Measurements from ENCODE around the gene KLHL4.
"Not testable (repeated sequence)": the region's sequence is repeated elsewhere in the genome, so short reads cannot be mapped to it uniquely, and the experiment has no call there.

The KLHL4 gene

GRCh38 chrX:87687703-87688102 lies 170.1 kb downstream of the KLHL4 start:
- no peaks in the 10 kb centered on the region for H3K9me3 ChIP-seq (ENCODE audit: low read length)

GRCh38 chrX:87688113-87688748 lies 170.6 kb downstream of the KLHL4 start:
- not testable (repeated sequence) for H3K27me3 ChIP-seq (ENCODE audit: insufficient read depth, low read length); H2AFZ ChIP-seq (ENCODE audit: low read depth, low read length); H3K36me3 ChIP-seq (ENCODE audit: insufficient read depth, low read length); H3K9me3 ChIP-seq (ENCODE audit: low read length); H3K4me3 ChIP-seq (ENCODE audit: low read length); H3K4me1 ChIP-seq (ENCODE audit: insufficient read depth, low read length)

More at GRCh38 chrX:87687703-87688102, 170.1 kb downstream of the KLHL4 start:
- H3K4me1 ChIP-seq (ENCODE audit: insufficient read depth, low read length), result no peaks in the 10 kb centered on the region
- H3K4me3 ChIP-seq (ENCODE audit: low read length), result no peak overlapping the region
- H3K27me3 ChIP-seq (ENCODE audit: insufficient read depth, low read length), result no peaks in the 10 kb centered on the region
- H2AFZ ChIP-seq (ENCODE audit: low read depth, low read length), result no peak overlapping the region
- no peaks in the 10 kb centered on the region for H3K36me3 ChIP-seq (ENCODE audit: insufficient read depth, low read length)

- H3K4me1 ChIP-seq (ENCODE audit: insufficient read depth, low read length); H3K27me3 ChIP-seq (ENCODE audit: insufficient read depth, low read length); H3K4me3 ChIP-seq (ENCODE audit: low read length); H3K36me3 ChIP-seq (ENCODE audit: insufficient read depth, low read length); H3K9me3 ChIP-seq (ENCODE audit: low read length); H2AFZ ChIP-seq (ENCODE audit: low read depth, low read length): not testable (repeated sequence)
Measured at GRCh38 chrX:87689218-87689617, 171.6 kb downstream of the KLHL4 start.

GRCh38 chrX:87693204-87693603 lies 175.6 kb downstream of the KLHL4 start:
- Histone ChIP-seq H3K27me3 (ENCODE audit: insufficient read depth, low read length) (no peaks in the 10 kb centered on the region), H3K36me3 (ENCODE audit: insufficient read depth, low read length) (no peaks in the 10 kb centered on the region), H3K4me1 (ENCODE audit: insufficient read depth, low read length) (no peaks in the 10 kb centered on the region)

GRCh38 chrX:87697409-87697808 lies 179.8 kb downstream of the KLHL4 start:
- Histone ChIP-seq H3K4me1 (ENCODE audit: insufficient read depth, low read length) (no peaks in the 10 kb centered on the region), H3K36me3 (ENCODE audit: insufficient read depth, low read length) (no peaks in the 10 kb centered on the region), H3K9me3 (ENCODE audit: low read length) (no peaks in the 10 kb centered on the region), H3K4me3 (ENCODE audit: low read length) (no peak overlapping the region), H3K27me3 (ENCODE audit: insufficient read depth, low read length) (no peaks in the 10 kb centered on the region), H2AFZ (ENCODE audit: low read depth, low read length) (no peak overlapping the region)

More at GRCh38 chrX:87693204-87693603, 175.6 kb downstream of the KLHL4 start:
- no peak overlapping the region for H3K4me3 ChIP-seq (ENCODE audit: low read length)
- no peaks in the 10 kb centered on the region for H3K9me3 ChIP-seq (ENCODE audit: low read length)
- H2AFZ ChIP-seq (ENCODE audit: low read depth, low read length), result no peak overlapping the region

GRCh38 chrX:87702795-87703194 lies 185.2 kb downstream of the KLHL4 start:
- no peaks in the 10 kb centered on the region for H3K4me1 ChIP-seq (ENCODE audit: insufficient read depth, low read length)
- H3K9me3 ChIP-seq (ENCODE audit: low read length), result no peaks in the 10 kb centered on the region
- H2AFZ ChIP-seq (ENCODE audit: low read depth, low read length), result no peak overlapping the region
- no peak overlapping the region for H3K4me3 ChIP-seq (ENCODE audit: low read length)
- no peaks in the 10 kb centered on the region for H3K27me3 ChIP-seq (ENCODE audit: insufficient read depth, low read length)
- no peaks in the 10 kb centered on the region for H3K36me3 ChIP-seq (ENCODE audit: insufficient read depth, low read length)

GRCh38 chrX:87703469-87703868 lies 185.9 kb downstream of the KLHL4 start:
- H3K9me3 ChIP-seq (ENCODE audit: low read length); H3K4me3 ChIP-seq (ENCODE audit: low read length); H3K36me3 ChIP-seq (ENCODE audit: insufficient read depth, low read length); H3K27me3 ChIP-seq (ENCODE audit: insufficient read depth, low read length); H3K4me1 ChIP-seq (ENCODE audit: insufficient read depth, low read length); H2AFZ ChIP-seq (ENCODE audit: low read depth, low read length): not testable (repeated sequence)

GRCh38 chrX:87706134-87706533 lies 188.5 kb downstream of the KLHL4 start:
- H2AFZ ChIP-seq (ENCODE audit: low read depth, low read length), result no peak overlapping the region
- no peaks in the 10 kb centered on the region for H3K36me3 ChIP-seq (ENCODE audit: insufficient read depth, low read length)
- no peaks in the 10 kb centered on the region for H3K27me3 ChIP-seq (ENCODE audit: insufficient read depth, low read length)
- H3K9me3 ChIP-seq (ENCODE audit: low read length), result no peaks in the 10 kb centered on the region
- no peak overlapping the region for H3K4me3 ChIP-seq (ENCODE audit: low read length)
- H3K4me1 ChIP-seq (ENCODE audit: insufficient read depth, low read length), result no peaks in the 10 kb centered on the region

GRCh38 chrX:87710580-87710979 lies 193.0 kb downstream of the KLHL4 start:
- Histone ChIP-seq H3K4me3 (ENCODE audit: low read length) (no peak overlapping the region), H3K9me3 (ENCODE audit: low read length) (no peaks in the 10 kb centered on the region), H3K27me3 (ENCODE audit: insufficient read depth, low read length) (no peaks in the 10 kb centered on the region), H3K36me3 (ENCODE audit: insufficient read depth, low read length) (no peaks in the 10 kb centered on the region), H2AFZ (ENCODE audit: low read depth, low read length) (no peak overlapping the region), H3K4me1 (ENCODE audit: insufficient read depth, low read length) (no peaks in the 10 kb centered on the region)

Data from neuron (in vitro differentiated cells).